Kidney epithelial cell (primary cell): ENCODE data around the gene RSRC1. TPM values are rescaled to one million over a fixed set of nuclear protein-coding genes. Genes with fewer than 3 reads are reported as not detected.

Experiments used
- DNase-seq: peaks from one replicate; pipeline ENCODE4 v3.0.0-alpha.2; 2010; ENCODE audit warnings: low read depth
- H3K27me3 ChIP-seq: 2 replicates; pipeline ENCODE4 v1.6.0; 2011; ENCODE audit warnings: low read length; ENCODE audit not compliant: control insufficient read depth, insufficient read depth
- H3K36me3 ChIP-seq: 2 replicates; pipeline ENCODE4 v1.5.1; 2011; ENCODE audit warnings: low read length; ENCODE audit not compliant: control insufficient read depth, insufficient read depth
- H3K4me3 ChIP-seq: 2 replicates; pipeline ENCODE4 v1.5.1; 2011; ENCODE audit warnings: low read depth, mild to moderate bottlenecking, control low read depth, low read length
- total RNA-seq: library from RNA; depleted of rRNA; stranded (reverse); fragments of >200 nt; gene quantifications from 2 replicates; pipeline ENCODE4 v1.2.3, GENCODE V29; 2015
- TF ChIP-seq, protein P1 (sequence below): IDR thresholded peaks from 2 replicates; pipeline ENCODE4 v1.5.1; 2011; ENCODE audit warnings: mild to moderate bottlenecking, moderate library complexity, low read length, control low read depth, inconsistent platforms; ENCODE audit not compliant: insufficient read depth, poor library complexity, severe bottlenecking

The RSRC1 gene
- total RNA-seq, 1 donor from 2014 or later, result 27.4 TPM

- Histone ChIP-seq H3K27me3 (no peaks in the 10 kb centered on the region), H3K4me3 (no peak overlapping the region), H3K36me3 (no peaks in the 10 kb centered on the region)
- no peak for DNase-seq
- TF ChIP-seq, protein P1, sequence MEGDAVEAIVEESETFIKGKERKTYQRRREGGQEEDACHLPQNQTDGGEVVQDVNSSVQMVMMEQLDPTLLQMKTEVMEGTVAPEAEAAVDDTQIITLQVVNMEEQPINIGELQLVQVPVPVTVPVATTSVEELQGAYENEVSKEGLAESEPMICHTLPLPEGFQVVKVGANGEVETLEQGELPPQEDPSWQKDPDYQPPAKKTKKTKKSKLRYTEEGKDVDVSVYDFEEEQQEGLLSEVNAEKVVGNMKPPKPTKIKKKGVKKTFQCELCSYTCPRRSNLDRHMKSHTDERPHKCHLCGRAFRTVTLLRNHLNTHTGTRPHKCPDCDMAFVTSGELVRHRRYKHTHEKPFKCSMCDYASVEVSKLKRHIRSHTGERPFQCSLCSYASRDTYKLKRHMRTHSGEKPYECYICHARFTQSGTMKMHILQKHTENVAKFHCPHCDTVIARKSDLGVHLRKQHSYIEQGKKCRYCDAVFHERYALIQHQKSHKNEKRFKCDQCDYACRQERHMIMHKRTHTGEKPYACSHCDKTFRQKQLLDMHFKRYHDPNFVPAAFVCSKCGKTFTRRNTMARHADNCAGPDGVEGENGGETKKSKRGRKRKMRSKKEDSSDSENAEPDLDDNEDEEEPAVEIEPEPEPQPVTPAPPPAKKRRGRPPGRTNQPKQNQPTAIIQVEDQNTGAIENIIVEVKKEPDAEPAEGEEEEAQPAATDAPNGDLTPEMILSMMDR, result no peak
These were observed 123.9 kb downstream of the RSRC1 start for GRCh38 chr3:158233791-158234190.

- no peak for DNase-seq
- no peak overlapping the region for H3K4me3 ChIP-seq
- TF ChIP-seq, protein P1, result no peak
- no peaks in the 10 kb centered on the region for H3K36me3 ChIP-seq
- no peaks in the 10 kb centered on the region for H3K27me3 ChIP-seq
These were observed 134.4 kb downstream of the RSRC1 start for GRCh38 chr3:158244274-158244673.

DNA sequence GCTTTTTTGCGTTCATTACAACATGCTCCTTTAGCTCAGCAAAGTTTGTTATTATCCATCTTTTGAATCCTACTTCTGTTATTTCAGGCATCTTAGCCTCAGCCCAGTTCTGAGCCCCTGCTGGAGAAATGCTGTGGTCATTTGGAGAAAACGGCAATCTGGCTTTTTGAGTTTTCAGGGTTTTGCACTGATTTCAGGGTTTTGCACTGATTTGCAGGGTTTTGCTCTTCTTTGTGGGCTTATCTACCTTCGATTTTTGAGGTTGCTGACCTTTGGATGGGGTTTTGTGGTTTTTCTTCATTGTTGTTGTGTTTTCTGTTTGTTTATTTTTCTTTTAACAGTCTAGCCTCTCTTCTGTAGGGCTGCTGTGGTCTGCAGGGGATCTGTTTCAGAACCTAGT is 137.4 kb downstream of the RSRC1 start:
- Histone ChIP-seq H3K4me3 (no peak overlapping the region), H3K27me3 (no peaks in the 10 kb centered on the region), H3K36me3 (no peaks in the 10 kb centered on the region)
- DNase-seq, result no peak
- TF ChIP-seq, protein P1, result no peak

DNA sequence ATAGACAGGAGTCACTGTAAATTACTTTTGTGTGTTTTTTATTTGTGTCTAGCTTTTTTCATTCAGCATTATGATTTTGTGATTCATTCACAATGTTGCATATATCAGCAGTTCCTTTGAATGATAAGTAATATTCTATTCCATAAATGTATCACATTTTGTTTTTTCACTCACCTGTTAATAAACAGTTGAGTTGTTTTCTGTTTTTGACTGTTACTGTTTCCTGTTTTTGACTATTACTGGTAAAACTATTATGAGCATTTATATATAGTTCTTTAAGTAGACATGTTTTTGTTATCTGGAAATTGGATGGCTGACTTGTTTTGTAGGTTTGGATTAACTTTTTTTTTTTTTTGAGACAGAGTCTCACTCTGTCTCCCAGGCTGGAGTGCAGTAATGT is 138.4 kb downstream of the RSRC1 start:
- Histone ChIP-seq H3K27me3 (no peaks in the 10 kb centered on the region), H3K36me3 (no peaks in the 10 kb centered on the region), H3K4me3 (no peak overlapping the region)
- TF ChIP-seq, protein P1, result no peak
- DNase-seq, result no peak

DNA sequence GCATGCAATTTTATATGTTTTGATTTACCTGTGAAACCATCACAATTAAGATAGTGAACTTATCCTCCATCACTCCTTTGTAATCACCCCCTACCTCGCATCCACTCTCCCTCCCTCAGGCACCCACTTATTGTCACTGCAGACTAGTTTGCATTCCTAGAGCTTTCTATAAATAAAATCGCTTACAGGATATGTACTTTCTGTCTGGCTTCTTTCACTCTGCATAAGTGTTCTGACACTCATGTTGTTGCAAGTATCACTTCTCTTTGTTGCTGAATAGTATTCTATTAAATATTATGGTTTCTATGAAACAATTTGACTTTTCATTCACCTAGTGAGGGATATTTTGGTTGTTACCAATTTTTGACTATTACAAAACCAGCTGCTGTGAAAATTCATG is 139.3 kb downstream of the RSRC1 start:
- TF ChIP-seq, protein P1, result no peak
- DNase-seq, result no peak
- Histone ChIP-seq H3K4me3 (no peak overlapping the region), H3K27me3 (no peaks in the 10 kb centered on the region), H3K36me3 (no peaks in the 10 kb centered on the region)

- no peaks in the 10 kb centered on the region for H3K27me3 ChIP-seq
- TF ChIP-seq, protein P1, result no peak
These were observed 148.7 kb downstream of the RSRC1 start for GRCh38 chr3:158258619-158259018.

More at GRCh38 chr3:158258619-158259018, 148.7 kb downstream of the RSRC1 start:
- DNase-seq, result no peak
- Histone ChIP-seq H3K36me3 (no peaks in the 10 kb centered on the region), H3K4me3 (no peak overlapping the region)
